ENCODE results near the gene THEMIS2. TPM values are rescaled to one million over a fixed set of nuclear protein-coding genes. Genes with fewer than 3 reads are reported as not detected.

THEMIS2 gene
- total and polyA plus RNA-seq, 2 experiments from 2014 or later = 8.1 to 32.4 TPM

- TF ChIP-seq ETS1 (IDR thresholded peaks at IDR 0.05) (no peak), STAT1 (IDR thresholded peaks at IDR 0.05; ENCODE audit: unreplicated experiment) (no peak), POLR2AphosphoS5 (IDR thresholded peaks at IDR 0.05; ENCODE audit: low read depth) (no peak), EZH2phosphoT487 (IDR thresholded peaks at IDR 0.05; ENCODE audit: unreplicated experiment) (no peak)
Observed at GRCh38 chr1:27872802-27873551, 633 bp downstream of the THEMIS2 start (continued).

- Histone ChIP-seq H3K9me2 (ENCODE audit: insufficient read depth) (no peaks in the 10 kb centered on the region), H3K4me2 (peak overlapping the region; percentile 87; the same call in 1 of the 2 replicates), H3K27me3 (ENCODE audit: insufficient read depth) (no peaks in the 10 kb centered on the region), H3K4me1 (ENCODE audit: insufficient read depth) (no peaks in the 10 kb centered on the region), H3F3A (replicated peaks; ENCODE audit: low read depth) (0 out of 2 replicates have a peak, but pooled peaks cover 4% of the 10 kb centered on the region), H4K20me1 (replicated peaks; ENCODE audit: insufficient read depth) (no peaks in the 10 kb centered on the region), H3K79me2 (replicated peaks; ENCODE audit: insufficient read depth) (no peaks in the 10 kb centered on the region), H3K36me3 (ENCODE audit: insufficient read depth) (no peaks in the 10 kb centered on the region), H3K27ac (ENCODE audit: low read depth) (no peak overlapping the region), H3K4me3 (peak overlapping the region; percentile 87; the same call in 1 of the 2 replicates), H2AFZ (no peak overlapping the region)
- Mint-ChIP-seq H3K27ac (no peak overlapping the region), H3K36me3 (ENCODE audit: low read depth) (peaks cover 3% of the 10 kb centered on the region; the same call in 2 of the 3 replicates), H3K27me3 (ENCODE audit: insufficient read depth, low read depth, poor library complexity) (peaks cover 15% of the 10 kb centered on the region), H3K4me1 (peaks cover 4% of the 10 kb centered on the region), H3K4me3 (peak overlapping the region; percentile 83; the same call in 2 of the 3 replicates), H3K9me3 (no peaks in the 10 kb centered on the region)
- no peak for ATAC-seq
- DNase-seq (ENCODE audit: low spot score) = no peak
- no peak for TF ChIP-seq ZNF114 (CRISPR knock-in tag; IDR thresholded peaks at IDR 0.05)
- no peak for TF ChIP-seq ZNF331 (CRISPR knock-in tag; IDR thresholded peaks at IDR 0.05; ENCODE audit: low read depth)
- TF ChIP-seq POLR2AphosphoS5 (IDR thresholded peaks at IDR 0.05; ENCODE audit: low read depth) = no peak
- TF ChIP-seq STAT1 (IDR thresholded peaks at IDR 0.05; ENCODE audit: unreplicated experiment) = no peak
- no peak for TF ChIP-seq EZH2phosphoT487 (IDR thresholded peaks at IDR 0.05; ENCODE audit: unreplicated experiment)
- TF ChIP-seq NANOG (IDR thresholded peaks at IDR 0.05; ENCODE audit: borderline replicate concordance) = no peak
- TF ChIP-seq REST (IDR thresholded peaks at IDR 0.05; ENCODE audit: unreplicated experiment) = no peak
- TF ChIP-seq ETS1 (IDR thresholded peaks at IDR 0.05) = no peak
- no peak for TF ChIP-seq ZNF462 (CRISPR knock-in tag; IDR thresholded peaks at IDR 0.05)
- no peak for TF ChIP-seq EZH2 (IDR thresholded peaks at IDR 0.05; ENCODE audit: low read depth, unreplicated experiment)
Observed at GRCh38 chr1:27873671-27874384, 1.5 kb downstream of the THEMIS2 start.
